HFF-Myc (cell line): ENCODE results near the gene NCF4.

Experiments
- DNase-seq: peaks from one replicate; pipeline ENCODE4 v3.0.0-alpha.2; 2011; ENCODE audit warnings: low read depth; ENCODE audit errors: extremely low read depth
- H3K4me3 ChIP-seq: replicated peaks from 2 replicates; pipeline ENCODE4 v1.5.1; 2011; ENCODE audit warnings: low read depth, mild to moderate bottlenecking, control low read depth, low read length
- TF ChIP-seq, protein P1 (sequence below): IDR thresholded peaks from 2 replicates; pipeline ENCODE4 v1.5.1; 2012; ENCODE audit warnings: mild to moderate bottlenecking, low read depth, low read length, control low read depth; ENCODE audit errors: missing control alignments

The NCF4 gene

DNA sequence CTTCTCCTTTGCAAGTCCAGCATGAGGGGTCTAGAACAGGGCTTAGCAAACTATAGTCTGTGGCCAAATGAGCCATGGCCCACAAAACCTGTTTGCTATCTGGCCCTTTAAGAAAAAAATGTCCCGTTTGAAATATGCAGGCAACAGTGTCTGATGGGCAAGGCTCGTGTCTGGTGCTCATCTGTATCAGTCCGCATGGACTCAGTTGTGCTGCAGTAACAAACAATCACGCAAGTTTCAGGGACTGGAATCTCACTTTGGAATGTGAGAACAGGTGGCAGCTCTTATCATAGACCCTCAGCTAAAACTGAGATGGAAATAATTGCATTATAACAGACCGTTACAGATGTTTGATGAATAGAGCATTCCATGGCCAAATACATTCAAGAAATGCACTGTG, 24.9 kb upstream of the NCF4 start:
- no peak for DNase-seq
- no peak overlapping the region for H3K4me3 ChIP-seq
- TF ChIP-seq, protein P1, sequence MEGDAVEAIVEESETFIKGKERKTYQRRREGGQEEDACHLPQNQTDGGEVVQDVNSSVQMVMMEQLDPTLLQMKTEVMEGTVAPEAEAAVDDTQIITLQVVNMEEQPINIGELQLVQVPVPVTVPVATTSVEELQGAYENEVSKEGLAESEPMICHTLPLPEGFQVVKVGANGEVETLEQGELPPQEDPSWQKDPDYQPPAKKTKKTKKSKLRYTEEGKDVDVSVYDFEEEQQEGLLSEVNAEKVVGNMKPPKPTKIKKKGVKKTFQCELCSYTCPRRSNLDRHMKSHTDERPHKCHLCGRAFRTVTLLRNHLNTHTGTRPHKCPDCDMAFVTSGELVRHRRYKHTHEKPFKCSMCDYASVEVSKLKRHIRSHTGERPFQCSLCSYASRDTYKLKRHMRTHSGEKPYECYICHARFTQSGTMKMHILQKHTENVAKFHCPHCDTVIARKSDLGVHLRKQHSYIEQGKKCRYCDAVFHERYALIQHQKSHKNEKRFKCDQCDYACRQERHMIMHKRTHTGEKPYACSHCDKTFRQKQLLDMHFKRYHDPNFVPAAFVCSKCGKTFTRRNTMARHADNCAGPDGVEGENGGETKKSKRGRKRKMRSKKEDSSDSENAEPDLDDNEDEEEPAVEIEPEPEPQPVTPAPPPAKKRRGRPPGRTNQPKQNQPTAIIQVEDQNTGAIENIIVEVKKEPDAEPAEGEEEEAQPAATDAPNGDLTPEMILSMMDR = no peak

DNA sequence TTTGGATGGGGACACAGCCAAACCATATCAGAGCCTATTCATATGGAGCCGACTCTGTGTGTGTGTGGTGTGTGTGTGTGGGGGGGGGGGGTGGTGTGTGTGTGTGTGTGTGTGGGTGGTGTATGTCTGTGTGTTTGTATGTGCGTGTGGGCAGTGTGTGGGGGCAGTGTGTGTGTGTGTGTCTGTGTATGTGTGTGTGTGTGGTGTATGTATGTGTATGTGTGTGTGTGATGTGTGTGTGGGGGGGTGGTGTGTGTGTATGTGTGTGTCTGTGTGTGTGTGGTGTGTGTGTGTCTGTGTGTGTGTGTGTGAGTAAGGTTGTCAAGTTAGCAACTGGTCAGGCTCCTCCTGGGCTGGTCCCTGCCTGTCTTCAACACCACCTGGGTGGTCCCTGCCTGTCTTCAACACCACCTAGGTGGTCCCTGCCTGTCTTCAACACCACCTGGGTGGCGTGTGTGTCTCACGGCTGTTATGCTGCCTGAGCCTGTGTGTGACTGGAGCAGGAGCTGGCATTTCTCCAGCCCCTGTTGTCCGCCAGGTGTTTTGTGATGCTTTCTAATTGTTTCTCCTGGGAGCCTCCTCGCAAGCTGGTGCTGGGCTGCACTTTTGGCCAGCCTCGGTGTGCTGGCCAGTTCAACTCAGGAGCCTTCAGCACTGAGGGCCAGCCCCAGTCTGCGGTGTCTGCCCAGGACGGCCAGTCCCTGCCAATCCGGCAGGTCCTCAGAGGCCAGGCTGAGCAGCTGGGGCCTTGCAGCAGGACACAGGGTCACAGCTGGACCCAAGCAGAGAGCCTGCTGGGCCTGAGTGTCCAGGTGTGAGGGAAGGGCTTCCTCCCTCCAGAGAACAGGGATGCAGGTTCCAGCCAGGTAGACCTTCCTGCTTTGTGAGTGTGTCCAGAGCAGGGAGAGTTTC, 22.4 kb upstream of the NCF4 start:
- TF ChIP-seq, protein P1 = no peak
- DNase-seq = no peak
- no peak overlapping the region for H3K4me3 ChIP-seq

DNA sequence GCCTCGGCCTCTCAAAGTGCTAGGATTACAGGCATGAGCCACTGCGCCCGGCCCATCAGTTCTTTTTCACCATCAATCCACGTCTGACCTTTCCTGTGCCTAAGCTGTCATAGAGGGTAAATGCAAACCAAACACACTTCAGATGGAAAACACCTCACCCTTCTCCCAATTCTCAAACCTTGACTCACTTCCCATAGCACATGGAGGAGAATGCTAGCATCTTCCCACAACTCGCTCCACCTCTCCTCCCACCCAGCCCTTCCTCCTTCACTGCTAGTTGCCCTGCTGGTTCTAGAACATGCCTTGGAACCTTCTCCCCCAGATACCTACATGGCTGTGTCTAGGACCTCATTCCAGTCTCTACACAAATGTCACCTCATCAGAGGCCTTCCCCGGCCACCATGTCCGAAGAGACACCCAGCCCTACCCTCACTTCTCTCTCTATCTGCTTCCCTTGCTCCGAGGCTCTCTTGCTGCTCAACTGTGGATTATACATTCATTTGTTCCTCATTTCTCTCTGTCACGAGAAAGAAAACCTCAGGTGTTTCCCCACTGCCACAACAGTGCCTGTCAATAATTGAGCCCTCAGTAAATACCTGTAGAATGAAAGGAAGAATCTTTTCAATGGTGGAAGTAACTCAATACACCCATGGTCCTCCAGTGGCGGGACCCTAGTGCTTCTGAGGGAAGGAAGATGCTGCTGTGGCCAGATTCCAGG, 21.3 kb upstream of the NCF4 start:
- DNase-seq = no peak
- H3K4me3 ChIP-seq = no peak overlapping the region
- TF ChIP-seq, protein P1 = no peak

DNA sequence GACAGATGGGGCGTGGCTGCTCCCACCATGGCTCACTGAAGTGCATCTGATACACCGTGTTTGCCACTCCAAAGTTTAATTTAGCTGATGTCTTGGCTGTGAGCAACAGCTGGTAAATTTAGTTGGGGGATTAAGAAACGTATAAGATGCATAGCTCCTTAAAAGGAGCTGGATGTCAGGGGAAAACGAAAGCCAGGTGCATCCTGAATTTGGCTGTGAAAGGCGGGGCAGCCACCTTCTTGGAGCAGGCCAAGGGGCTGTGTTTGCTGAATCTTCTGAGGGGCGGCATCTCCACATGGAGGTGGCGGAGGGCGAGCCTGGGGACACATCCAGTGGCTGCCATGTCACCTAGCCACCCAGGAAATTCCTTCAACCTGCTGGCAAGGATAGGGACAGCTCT, 20.7 kb upstream of the NCF4 start:
- no peak for DNase-seq
- no peak overlapping the region for H3K4me3 ChIP-seq
- TF ChIP-seq, protein P1 = no peak

DNA sequence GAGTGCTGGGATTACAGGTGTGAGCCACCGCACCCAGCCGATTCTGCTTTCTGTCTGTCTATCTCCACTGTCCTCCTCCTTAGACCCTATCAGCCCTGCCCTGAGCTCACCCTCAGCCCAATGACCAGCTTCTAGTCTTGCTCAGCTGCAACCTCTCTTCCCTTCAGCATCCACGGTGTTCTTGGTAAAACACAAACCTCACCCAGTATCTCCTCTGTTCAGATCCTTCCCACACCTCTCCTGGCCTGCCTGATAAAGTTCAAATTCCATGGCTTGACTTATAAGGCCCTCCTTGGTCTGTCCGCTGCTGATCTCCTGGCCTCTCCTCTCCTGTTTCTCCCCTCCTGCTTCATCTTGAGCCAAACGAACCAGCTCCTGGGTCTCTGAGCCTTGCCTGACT, 14.5 kb upstream of the NCF4 start:
- no peak for DNase-seq
- H3K4me3 ChIP-seq = no peak overlapping the region
- TF ChIP-seq, protein P1 = no peak

DNA sequence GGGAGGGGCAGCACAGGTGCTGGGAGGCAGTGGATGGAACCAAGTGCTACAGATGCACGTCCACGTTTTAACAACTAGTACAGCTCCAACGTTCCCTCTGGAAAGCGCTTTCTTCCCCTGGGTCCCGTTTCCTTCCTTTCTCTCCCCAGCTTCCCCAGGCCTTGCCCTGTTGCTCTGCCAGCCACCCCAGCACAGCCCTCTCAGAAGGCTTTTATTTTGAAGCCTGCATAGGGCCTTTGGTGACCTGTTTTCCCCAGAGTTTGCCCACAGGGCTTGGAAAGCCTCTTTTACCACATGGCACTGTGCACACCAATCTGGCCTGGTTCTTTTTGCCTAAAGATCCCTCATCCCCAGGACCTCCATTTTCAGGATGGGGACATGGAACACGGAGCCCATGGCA, 13.9 kb upstream of the NCF4 start:
- TF ChIP-seq, protein P1 = no peak
- no peak for DNase-seq
- H3K4me3 ChIP-seq = no peak overlapping the region
